ENCODE measurements around the gene SLC12A6.
"Not testable (repeated sequence)": the region's sequence is repeated elsewhere in the genome, so short reads cannot be mapped to it uniquely, and the experiment has no call there.

SLC12A6 gene

DNA sequence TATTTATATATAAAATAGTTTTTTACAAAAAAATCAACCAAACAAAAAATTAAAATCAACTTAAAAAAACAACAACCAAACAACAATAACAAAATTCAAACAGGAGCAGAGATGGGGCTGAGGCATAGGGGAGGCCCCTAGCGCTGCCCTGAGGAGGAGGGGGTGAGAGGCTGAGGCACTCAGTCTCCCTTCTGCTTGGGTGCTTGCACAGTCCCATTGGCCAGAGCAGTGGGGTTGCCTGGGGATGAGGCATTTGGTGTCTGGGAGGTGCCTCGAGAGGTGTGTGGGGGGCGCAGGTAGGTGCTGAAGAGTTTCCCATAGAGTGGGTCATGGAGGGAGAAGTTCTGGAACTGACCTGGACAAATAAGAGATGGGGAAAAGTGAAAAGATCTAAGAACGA lies 21.4 kb upstream of the SLC12A6 start:
- POLR2A ChIA-PET = no interaction called here
- no peak for DNase-seq (ENCODE audit: extremely low spot score)
- no peak for TF ChIP-seq CTCF (IDR thresholded peaks at IDR 0.05; ENCODE audit: control extremely low read depth, extremely low read depth, low read depth, missing control alignments)
- CTCF ChIA-PET = interaction anchor here (1.6 to 6.9 kb wide), 3 partner anchors 8 to 17 kb away, joined by 3 to 69 read pairs (median 27); partner anchors contain the start of genes LPCAT4, NOP10 and NUTM1

GRCh38 chr15:34358367-34358766 lies 20.8 kb upstream of the SLC12A6 start:
- CTCF ChIA-PET = interaction anchor here (0.7 to 6.9 kb wide), 3 partner anchors 8 to 18 kb away, joined by 3 to 69 read pairs (median 3); partner anchors contain the start of genes LPCAT4, NOP10 and NUTM1
- no peak for DNase-seq (ENCODE audit: extremely low spot score)
- no peak for TF ChIP-seq CTCF (IDR thresholded peaks at IDR 0.05; ENCODE audit: control extremely low read depth, extremely low read depth, low read depth, missing control alignments)
- POLR2A ChIA-PET = interaction anchor here (1.0 kb wide), 1 partner anchor 20 kb away, joined by 5 read pairs; no protein-coding TSS in a partner anchor

DNA sequence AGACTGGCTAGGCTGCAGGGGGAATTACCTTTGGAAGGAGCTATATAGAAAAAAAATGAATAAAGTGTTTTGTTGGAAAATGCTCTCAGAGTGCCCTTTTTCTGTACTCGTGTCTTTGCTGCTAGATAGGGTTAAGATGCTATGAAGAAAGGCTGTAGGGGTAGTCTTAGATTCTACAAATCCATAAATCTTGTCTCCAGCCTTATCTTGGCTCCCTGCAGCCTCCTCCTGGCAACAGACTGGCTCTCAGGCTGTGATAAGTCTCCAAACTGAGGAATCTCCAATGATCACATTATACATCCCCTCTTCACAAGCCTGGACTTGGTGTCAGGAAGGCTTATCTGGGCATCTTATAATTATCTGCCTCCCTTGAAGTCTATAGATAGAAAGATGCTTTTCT lies 20.1 kb upstream of the SLC12A6 start:
- TF ChIP-seq CTCF (IDR thresholded peaks at IDR 0.05; ENCODE audit: control extremely low read depth, extremely low read depth, low read depth, missing control alignments) = no peak
- CTCF ChIA-PET = interaction anchor here (0.7 to 6.9 kb wide), 4 partner anchors 9 to 18 kb away, joined by 3 to 69 read pairs (median 3); partner anchors contain the start of genes LPCAT4, NOP10 and NUTM1
- POLR2A ChIA-PET = interaction anchor here (1.0 kb wide), 1 partner anchor 20 kb away, joined by 5 read pairs; no protein-coding TSS in a partner anchor
- no peak for DNase-seq (ENCODE audit: extremely low spot score)

GRCh38 chr15:34355241-34355640 lies 17.7 kb upstream of the SLC12A6 start:
- ChIA-PET CTCF (interaction anchor here (1.0 to 6.9 kb wide), 5 partner anchors 8 to 232 kb away, joined by 3 to 69 read pairs (median 5); partner anchors contain the start of genes LPCAT4, NOP10 and NUTM1), POLR2A (no interaction called here)
- no peak for TF ChIP-seq CTCF (IDR thresholded peaks at IDR 0.05; ENCODE audit: control extremely low read depth, extremely low read depth, low read depth, missing control alignments)
- no peak for DNase-seq (ENCODE audit: extremely low spot score)

DNA sequence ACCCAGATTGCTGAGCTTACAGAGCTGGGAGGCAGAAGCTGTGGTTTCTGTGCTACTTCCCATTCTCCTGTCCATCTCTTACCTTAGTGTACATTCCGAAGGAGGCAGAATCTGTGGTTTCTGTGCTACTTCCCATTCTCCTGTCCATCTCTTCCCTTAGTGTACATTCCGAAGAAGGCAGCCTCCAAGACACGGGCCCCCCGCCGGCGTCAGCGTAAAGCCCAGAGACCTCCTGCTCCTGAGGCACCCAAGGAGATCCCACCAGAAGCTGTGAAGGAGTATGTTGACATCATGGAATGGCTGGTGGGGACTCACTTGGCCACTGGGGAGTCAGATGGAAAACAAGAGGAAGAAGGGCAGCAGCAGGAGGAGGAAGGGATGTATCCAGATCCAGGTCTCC lies 16.7 kb upstream of the SLC12A6 start:
- TF ChIP-seq CTCF (IDR thresholded peaks at IDR 0.05; ENCODE audit: control extremely low read depth, extremely low read depth, low read depth, missing control alignments) = no peak
- ChIA-PET CTCF (interaction anchor here (1.4 to 6.9 kb wide), 3 partner anchors 9 to 12 kb away, joined by 3 to 69 read pairs (median 10); partner anchors contain the start of genes LPCAT4, NOP10 and NUTM1), POLR2A (no interaction called here)
- no peak for DNase-seq (ENCODE audit: extremely low spot score)

DNA sequence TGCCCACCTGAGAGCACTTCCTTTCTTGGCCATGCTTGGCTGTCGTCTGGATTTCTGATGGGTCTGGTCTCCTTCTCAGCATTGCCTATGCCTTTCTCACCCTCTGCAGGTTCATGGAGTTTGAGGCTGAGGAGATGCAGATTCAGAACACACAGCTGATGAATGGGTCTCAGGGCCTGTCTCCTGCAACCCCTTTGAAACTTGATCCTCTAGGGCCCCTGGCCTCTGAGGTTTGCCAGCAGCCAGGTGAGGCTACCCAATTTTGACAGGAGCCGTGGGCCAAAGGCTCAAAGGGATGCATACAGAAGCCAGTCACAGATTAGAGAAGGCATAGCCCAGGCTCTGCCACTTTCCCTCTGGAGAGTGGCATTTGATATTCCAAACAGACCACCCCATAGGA lies 16.0 kb upstream of the SLC12A6 start:
- TF ChIP-seq CTCF (IDR thresholded peaks at IDR 0.05; ENCODE audit: control extremely low read depth, extremely low read depth, low read depth, missing control alignments) = no peak
- ChIA-PET POLR2A (no interaction called here), CTCF (interaction anchor here (3.3 to 6.9 kb wide), 2 partner anchors 10 to 13 kb away, joined by 14 to 69 read pairs; partner anchors contain the start of genes LPCAT4, NOP10 and NUTM1)
- no peak for DNase-seq (ENCODE audit: extremely low spot score)

DNA sequence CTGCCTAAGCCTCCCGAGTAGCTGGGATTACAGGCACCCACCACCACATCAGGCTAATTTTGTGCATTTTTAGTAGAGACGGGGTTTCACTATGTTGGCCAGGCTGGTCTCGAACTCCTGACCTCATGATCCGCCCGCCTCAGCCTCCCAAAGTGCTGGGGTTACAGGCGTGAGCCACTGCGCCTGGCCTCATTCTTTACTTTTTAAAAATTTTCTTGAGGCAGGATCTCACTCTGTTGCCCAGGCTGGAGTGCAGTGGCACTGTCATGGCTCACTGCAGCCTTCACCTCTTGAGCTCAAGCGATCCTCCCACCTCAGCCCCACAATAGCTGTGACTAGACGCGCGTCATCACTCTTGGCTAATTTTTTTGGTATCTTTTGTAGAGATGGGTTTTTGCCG lies 15.4 kb upstream of the SLC12A6 start:
- DNase-seq (ENCODE audit: extremely low spot score); POLR2A ChIA-PET: not testable (repeated sequence)
- CTCF ChIA-PET = interaction anchor here (3.3 to 6.9 kb wide), 2 partner anchors 10 to 14 kb away, joined by 14 to 69 read pairs; partner anchors contain the start of genes LPCAT4, NOP10 and NUTM1
